Skeletal muscle satellite cell (primary cell): ENCODE data around the gene ZNF835. TPM values are rescaled to one million over a fixed set of nuclear protein-coding genes. Genes with fewer than 3 reads are reported as not detected.

Experiments used
- H3K27me3 ChIP-seq: 2 replicates; pipeline ENCODE4 v1.7.0; 2013; ENCODE audit warnings: low read length; ENCODE audit not compliant: control insufficient read depth, insufficient read depth
- H3K36me3 ChIP-seq: 2 replicates; pipeline ENCODE4 v1.7.0; 2013; ENCODE audit warnings: mild to moderate bottlenecking, control low read depth, low read length; ENCODE audit not compliant: insufficient read depth
- H3K4me1 ChIP-seq: 2 replicates; pipeline ENCODE4 v1.7.0; 2013; ENCODE audit warnings: low read length; ENCODE audit not compliant: control insufficient read depth, insufficient read depth
- H3K4me2 ChIP-seq: 2 replicates; pipeline ENCODE4 v1.7.0; 2013; ENCODE audit warnings: mild to moderate bottlenecking, low read length
- H3K4me3 ChIP-seq: 2 replicates; pipeline ENCODE4 v1.7.0; 2013; ENCODE audit warnings: low read length
- H3K9ac ChIP-seq: 2 replicates; pipeline ENCODE4 v1.7.0; 2013; ENCODE audit warnings: mild to moderate bottlenecking, low read depth, low read length, moderate library complexity
- H3K9me3 ChIP-seq: replicated peaks from 2 replicates; pipeline ENCODE4 v1.7.0; 2013; ENCODE audit warnings: mild to moderate bottlenecking, control low read depth, low read length
- total RNA-seq: library from RNA; depleted of rRNA; stranded (reverse); fragments of >200 nt; gene quantifications from 2 replicates; pipeline ENCODE4 v1.2.3, GENCODE V29; 2012; rRNA removed

ZNF835 gene
- under 0.01 TPM in 2 replicates for total RNA-seq

DNA sequence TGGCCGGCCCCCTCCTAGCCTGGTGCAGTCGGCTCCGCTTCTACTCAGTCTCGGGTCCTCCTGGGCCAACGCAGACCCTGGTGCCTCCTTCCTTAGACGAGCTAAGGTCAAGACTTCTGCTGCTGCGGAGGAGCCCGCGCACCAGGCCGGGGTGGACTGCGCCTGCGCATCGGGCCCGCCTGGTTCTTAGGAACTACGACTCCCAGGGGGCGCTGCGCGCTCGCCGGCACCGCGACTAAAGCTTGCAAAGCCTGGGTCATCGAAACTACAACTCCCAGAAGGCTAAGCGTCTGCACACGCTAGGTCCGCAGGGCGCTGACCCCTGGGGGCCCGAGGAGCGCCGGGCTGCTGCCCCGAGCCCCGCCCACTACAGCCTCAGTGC, at the start of gene ZNF835:
ZNF835 (minus strand) TSS at position 145 of the 382 bp plus-strand sequence. CDS start 6,559 bp downstream, outside the sequence.
- no peak within 1 kb of the TSS for H3K9ac ChIP-seq
- H3K27me3 ChIP-seq: no peaks in the 10 kb centered on the region
- H3K4me2 ChIP-seq: no peak within 1 kb of the TSS
- H3K9me3 ChIP-seq: peaks cover 9% of the 10 kb centered on the region
- H3K4me1 ChIP-seq: no peaks in the 10 kb centered on the region
- no peaks in the 10 kb centered on the region for H3K36me3 ChIP-seq
- no peak within 1 kb of the TSS for H3K4me3 ChIP-seq

DNA sequence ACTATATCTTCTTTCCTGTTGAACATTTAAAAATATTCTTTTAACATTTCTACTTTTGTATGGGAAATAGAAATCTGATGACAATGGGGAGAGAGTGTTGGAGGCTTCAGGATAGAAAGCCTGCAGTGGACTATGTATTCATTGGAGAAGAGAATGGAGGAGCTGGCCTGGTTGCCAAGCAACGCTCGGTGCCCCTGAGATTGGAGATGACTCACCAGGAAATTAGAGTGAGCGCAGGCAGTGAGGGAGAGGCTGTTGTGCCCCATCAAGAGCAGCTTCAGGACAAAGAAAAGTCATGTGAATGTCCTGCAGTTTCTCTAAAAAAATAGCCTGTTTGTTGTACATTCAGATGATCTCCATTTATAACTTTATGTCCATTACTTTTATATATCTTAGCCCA, 48.7 kb upstream of the ZNF835 start:
- Histone ChIP-seq H3K27me3 (no peaks in the 10 kb centered on the region), H3K4me1 (no peaks in the 10 kb centered on the region), H3K36me3 (no peaks in the 10 kb centered on the region), H3K4me2 (no peak overlapping the region), H3K4me3 (no peak overlapping the region), H3K9me3 (peaks cover 4% of the 10 kb centered on the region), H3K9ac (no peak overlapping the region)

DNA sequence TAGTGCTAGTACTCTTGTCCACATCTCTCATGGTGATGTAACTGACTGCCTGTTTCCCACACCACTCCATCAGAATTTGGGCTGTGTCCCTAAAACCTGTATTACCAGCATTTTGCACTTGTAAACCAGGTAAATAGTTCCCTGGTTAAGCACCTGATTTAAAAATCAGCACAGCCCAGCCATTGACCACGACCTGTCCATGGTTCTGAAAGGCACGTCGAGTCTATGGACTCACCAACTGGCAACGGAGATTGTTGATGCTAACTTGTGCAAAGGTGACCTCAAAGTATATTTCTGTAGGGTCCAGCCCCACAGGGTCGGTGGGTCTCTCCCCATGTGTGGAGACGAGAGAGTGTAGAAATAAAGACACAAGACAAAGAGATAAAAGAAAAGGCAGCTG, 46.7 kb upstream of the ZNF835 start:
- H3K4me3 ChIP-seq: no peak overlapping the region
- H3K36me3 ChIP-seq: no peaks in the 10 kb centered on the region
- no peaks in the 10 kb centered on the region for H3K9me3 ChIP-seq
- H3K27me3 ChIP-seq: no peaks in the 10 kb centered on the region
- no peak overlapping the region for H3K9ac ChIP-seq
- no peak overlapping the region for H3K4me2 ChIP-seq
- no peaks in the 10 kb centered on the region for H3K4me1 ChIP-seq

DNA sequence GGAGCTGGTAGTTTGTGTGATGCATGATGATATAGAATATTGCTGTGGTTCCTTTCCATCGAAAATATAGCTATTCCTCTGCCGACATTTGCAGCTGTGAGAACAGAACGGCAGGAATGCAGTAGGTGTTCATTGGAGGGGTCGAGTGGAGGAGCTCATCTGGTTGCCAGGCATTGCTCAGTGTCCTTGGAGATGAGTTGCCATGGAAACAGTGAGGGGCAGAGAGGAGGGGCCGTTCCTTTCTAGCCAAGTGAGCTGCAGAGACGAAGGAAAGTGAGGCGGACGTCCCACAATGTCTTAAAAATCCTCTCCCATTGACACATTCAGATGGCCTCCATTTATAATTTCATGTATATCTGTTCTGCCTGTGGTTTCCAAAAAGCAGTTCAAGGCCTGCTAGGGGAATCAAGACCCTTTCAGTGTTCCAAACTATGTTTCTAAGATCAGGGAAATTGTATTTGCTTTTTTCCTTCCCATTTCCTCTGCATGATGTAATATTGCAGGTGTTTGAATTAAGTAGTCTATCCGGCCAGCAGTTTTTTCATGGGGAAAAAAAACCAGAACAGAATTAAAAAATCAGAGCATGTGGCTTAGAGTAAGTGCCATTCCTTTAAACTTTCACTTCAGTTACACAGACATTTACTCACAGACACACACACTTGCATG, 41.2 kb upstream of the ZNF835 start:
- H3K9ac ChIP-seq: no peak overlapping the region
- no peaks in the 10 kb centered on the region for H3K4me1 ChIP-seq
- H3K9me3 ChIP-seq: peaks cover 6% of the 10 kb centered on the region
- H3K27me3 ChIP-seq: no peaks in the 10 kb centered on the region
- no peak overlapping the region for H3K4me2 ChIP-seq
- H3K36me3 ChIP-seq: no peaks in the 10 kb centered on the region
- no peak overlapping the region for H3K4me3 ChIP-seq

DNA sequence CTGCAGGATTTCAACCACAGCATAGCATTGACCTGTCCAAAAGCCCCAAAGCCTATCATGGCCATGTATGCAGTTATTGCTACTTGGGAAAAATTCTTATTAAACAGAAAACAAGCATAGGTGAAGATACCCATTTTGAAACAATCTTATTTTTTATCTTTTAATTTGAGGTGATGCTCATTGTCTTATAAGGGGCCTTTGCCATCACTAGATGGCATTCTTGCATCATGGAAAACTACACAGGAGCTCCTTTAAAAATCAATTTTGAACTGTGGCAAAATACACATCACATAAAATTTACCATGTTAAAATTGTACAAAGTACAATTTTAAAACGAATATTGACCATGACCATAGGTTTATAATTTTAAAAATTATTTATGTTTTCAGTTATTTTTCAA, 38.9 kb upstream of the ZNF835 start:
- H3K4me2 ChIP-seq: no peak overlapping the region
- H3K4me3 ChIP-seq: no peak overlapping the region
- H3K27me3 ChIP-seq: no peaks in the 10 kb centered on the region
- H3K9ac ChIP-seq: no peak overlapping the region
- H3K9me3 ChIP-seq: peaks cover 6% of the 10 kb centered on the region
- no peaks in the 10 kb centered on the region for H3K36me3 ChIP-seq
- no peaks in the 10 kb centered on the region for H3K4me1 ChIP-seq

DNA sequence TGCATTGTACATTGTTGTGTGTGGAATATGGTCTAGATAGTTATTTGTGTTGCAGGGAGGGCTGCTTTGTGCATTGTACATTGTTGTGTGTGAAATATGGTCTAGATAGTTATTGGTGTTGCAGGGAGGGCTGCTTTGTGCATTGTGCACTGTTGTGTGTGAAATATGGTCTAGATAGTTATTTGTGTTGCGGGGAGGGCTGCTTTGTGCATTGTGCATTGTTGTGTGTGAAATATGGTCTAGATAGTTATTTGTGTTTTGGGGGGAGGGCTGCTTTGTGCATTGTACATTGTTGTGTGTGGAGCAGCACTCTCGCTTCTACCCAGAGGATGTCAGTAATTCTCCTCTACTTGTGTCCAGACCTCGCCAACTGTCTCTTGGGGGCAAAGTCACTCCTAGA, 36.3 kb upstream of the ZNF835 start:
- Histone ChIP-seq H3K4me2 (no peak overlapping the region), H3K36me3 (no peaks in the 10 kb centered on the region), H3K27me3 (no peaks in the 10 kb centered on the region), H3K9ac (no peak overlapping the region), H3K4me3 (no peak overlapping the region), H3K9me3 (peaks cover 6% of the 10 kb centered on the region), H3K4me1 (no peaks in the 10 kb centered on the region)

DNA sequence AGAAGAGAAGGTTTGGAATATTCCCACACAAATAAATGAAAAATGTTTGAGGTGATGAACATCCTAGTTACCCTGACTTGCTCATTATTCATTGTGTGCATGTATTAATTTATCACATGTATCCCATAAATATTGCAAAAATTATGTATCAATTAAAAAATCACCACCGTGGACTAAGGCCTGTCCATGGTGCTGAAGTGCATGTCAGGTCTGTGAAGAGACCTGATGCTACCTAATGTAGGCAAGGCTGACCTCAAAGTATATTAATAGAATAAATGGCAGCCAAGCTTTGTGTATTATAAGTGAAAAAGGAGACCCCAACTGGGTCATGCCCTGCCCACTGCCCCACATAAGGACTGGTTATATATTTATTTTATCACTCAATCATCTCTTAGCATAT, 34.4 kb upstream of the ZNF835 start:
- Histone ChIP-seq H3K4me2 (no peak overlapping the region), H3K4me3 (no peak overlapping the region), H3K27me3 (no peaks in the 10 kb centered on the region), H3K4me1 (no peaks in the 10 kb centered on the region), H3K9ac (no peak overlapping the region), H3K36me3 (no peaks in the 10 kb centered on the region), H3K9me3 (peaks cover 6% of the 10 kb centered on the region)

DNA sequence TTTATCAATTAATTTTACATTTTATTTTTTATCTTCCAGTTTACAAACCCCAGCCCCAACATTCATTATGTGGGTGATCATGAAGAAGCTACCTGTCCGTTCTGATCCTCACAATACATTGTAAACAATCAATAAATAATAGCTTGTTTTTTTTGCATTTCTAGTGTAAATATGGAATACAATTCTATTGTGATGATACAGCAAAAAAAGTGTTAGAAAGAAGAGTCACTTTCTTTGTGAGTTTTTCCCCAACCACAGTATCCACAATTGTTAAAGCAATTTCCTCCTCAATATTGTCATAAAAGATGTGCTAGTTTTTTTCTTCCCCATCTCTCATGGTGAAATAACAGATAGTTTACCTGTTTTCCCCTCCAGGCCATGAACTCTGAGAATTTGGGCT, 30.3 kb upstream of the ZNF835 start:
- H3K9me3 ChIP-seq: peaks cover 5% of the 10 kb centered on the region
- H3K4me1 ChIP-seq: no peaks in the 10 kb centered on the region
- H3K4me2 ChIP-seq: no peak overlapping the region
- no peaks in the 10 kb centered on the region for H3K36me3 ChIP-seq
- no peaks in the 10 kb centered on the region for H3K27me3 ChIP-seq
- H3K9ac ChIP-seq: no peak overlapping the region
- no peak overlapping the region for H3K4me3 ChIP-seq

DNA sequence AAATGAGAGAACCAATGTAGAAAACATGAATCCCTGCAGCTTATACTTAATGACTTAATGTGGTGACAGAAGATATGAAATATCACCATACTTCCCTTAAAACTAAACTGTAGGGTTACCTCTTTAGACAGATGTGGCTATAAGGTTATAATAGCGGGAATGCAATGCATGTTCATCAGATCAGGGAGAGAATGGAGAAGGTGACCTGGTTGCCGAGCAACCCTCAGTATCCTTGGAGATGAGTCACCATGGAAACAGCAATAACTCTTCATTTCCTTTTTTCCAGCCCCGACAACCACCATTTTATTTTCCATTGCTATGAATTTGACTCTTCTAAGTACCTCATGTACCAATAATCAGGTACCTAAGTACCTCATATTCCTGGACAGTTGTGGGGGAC, 28.0 kb upstream of the ZNF835 start:
- no peak overlapping the region for H3K9ac ChIP-seq
- no peak overlapping the region for H3K4me3 ChIP-seq
- no peaks in the 10 kb centered on the region for H3K27me3 ChIP-seq
- H3K9me3 ChIP-seq: peaks cover 5% of the 10 kb centered on the region
- H3K4me1 ChIP-seq: no peaks in the 10 kb centered on the region
- no peak overlapping the region for H3K4me2 ChIP-seq
- H3K36me3 ChIP-seq: no peaks in the 10 kb centered on the region

DNA sequence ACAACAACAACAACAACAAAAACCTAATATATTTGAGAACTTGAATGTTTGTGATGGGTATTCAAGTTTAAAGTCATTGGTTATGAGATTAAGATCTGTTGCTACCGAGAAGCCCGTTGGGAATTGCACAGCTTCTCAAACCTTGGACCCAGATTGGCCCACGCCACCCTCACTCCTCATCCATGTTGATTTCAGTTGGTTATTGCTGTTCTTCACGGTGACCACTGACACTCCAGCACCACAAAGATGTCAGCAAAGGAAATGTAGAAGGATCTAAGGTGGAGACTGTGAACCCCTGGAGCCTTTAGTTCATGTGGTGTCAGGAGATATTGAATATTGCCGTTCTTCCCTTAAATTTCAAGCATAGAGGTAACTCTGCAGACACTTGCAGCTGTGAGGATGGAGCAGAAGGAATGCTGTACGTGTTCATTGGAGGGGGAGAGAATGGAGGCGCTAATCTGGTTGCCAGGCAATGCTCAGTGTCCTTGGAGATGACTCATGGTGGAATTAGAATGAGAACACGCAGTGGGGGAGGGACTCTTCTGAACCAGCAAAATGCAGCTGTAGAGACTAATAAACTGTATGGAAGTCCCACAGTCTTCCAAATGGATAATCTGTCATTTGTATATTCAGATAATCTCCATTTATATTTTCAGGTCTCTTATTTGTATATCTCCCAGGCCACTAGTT, 20.8 kb upstream of the ZNF835 start:
- peaks cover 5% of the 10 kb centered on the region for H3K9me3 ChIP-seq
- H3K9ac ChIP-seq: no peak overlapping the region
- H3K4me2 ChIP-seq: no peak overlapping the region
- H3K4me3 ChIP-seq: no peak overlapping the region
- H3K27me3 ChIP-seq: no peaks in the 10 kb centered on the region
- H3K4me1 ChIP-seq: no peaks in the 10 kb centered on the region
- H3K36me3 ChIP-seq: no peaks in the 10 kb centered on the region

DNA sequence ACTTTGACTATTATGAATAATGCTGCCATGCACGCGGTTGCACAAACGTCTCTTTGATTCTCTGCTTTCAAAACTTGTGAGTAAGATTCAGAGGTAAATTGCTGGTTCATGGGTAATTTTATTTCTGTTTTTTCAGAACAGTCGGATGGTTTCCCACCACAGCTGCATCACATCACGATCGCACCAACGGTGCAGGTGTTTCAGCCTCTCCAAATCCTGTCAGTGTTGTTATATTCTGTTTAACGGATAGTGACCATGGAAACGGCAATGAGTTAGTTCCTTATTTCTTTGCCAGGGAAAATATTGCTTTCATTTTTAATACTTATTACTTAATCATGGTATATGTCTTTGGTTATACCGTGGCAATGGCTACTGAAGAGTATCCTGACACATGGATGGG, 19.1 kb upstream of the ZNF835 start:
- H3K9ac ChIP-seq: no peak overlapping the region
- H3K9me3 ChIP-seq: peaks cover 9% of the 10 kb centered on the region
- H3K4me2 ChIP-seq: no peak overlapping the region
- H3K4me1 ChIP-seq: no peaks in the 10 kb centered on the region
- H3K4me3 ChIP-seq: no peak overlapping the region
- no peaks in the 10 kb centered on the region for H3K27me3 ChIP-seq
- H3K36me3 ChIP-seq: no peaks in the 10 kb centered on the region

DNA sequence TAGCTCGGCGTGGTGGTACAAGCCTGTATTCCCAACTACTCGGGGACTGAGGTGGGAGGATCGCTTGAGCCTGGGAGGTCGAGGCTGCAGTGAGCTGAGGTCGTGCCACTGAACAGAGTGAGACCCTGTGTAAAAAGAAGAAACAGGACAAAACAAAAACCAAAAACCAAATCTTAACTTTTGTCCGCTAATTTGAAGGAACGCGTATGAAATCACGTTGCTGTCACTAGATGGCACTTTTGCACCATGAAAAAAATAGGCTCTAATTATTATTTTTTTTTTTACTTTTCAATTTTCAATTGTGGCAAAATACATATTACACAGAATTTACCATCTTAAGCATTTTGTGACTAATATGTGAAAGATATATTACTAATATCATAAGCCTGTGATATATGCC, 17.6 kb upstream of the ZNF835 start:
- Histone ChIP-seq H3K36me3 (no peaks in the 10 kb centered on the region), H3K9me3 (peaks cover 9% of the 10 kb centered on the region), H3K4me2 (no peak overlapping the region)

More for the DNA sequence above, 17.6 kb upstream of the ZNF835 start:
- Histone ChIP-seq H3K9ac (no peak overlapping the region), H3K4me1 (no peaks in the 10 kb centered on the region), H3K27me3 (no peaks in the 10 kb centered on the region), H3K4me3 (no peak overlapping the region)
